GM15510 (cell line): ENCODE measurements around the gene ADCY1.

Experiments
- POLR2A ChIP-seq: IDR thresholded peaks from 3 replicates; pipeline ENCODE4 v1.6.1; 2011; ENCODE audit warnings: borderline replicate concordance; ENCODE audit not compliant: insufficient read length; ENCODE audit errors: extremely low read depth

The ADCY1 gene

GRCh38 chr7:45703373-45703821 is 129.2 kb downstream of the ADCY1 start:
- no peak for TF ChIP-seq POLR2A

GRCh38 chr7:45703911-45704682 is 129.9 kb downstream of the ADCY1 start:
- no peak for TF ChIP-seq POLR2A

- TF ChIP-seq POLR2A: no peak
Observed at GRCh38 chr7:45704683-45705016, 130.5 kb downstream of the ADCY1 start.

- no peak for TF ChIP-seq POLR2A
Observed at GRCh38 chr7:45708046-45708950, 134.1 kb downstream of the ADCY1 start.

GRCh38 chr7:45709168-45710042 is 135.2 kb downstream of the ADCY1 start:
- no peak for TF ChIP-seq POLR2A

- no peak for TF ChIP-seq POLR2A
Observed at GRCh38 chr7:45710271-45711160, 136.3 kb downstream of the ADCY1 start.

GRCh38 chr7:45711161-45711490 is 137.0 kb downstream of the ADCY1 start:
- no peak for TF ChIP-seq POLR2A

- TF ChIP-seq POLR2A: no peak
Observed at GRCh38 chr7:45712057-45712689, 138.0 kb downstream of the ADCY1 start.

- TF ChIP-seq POLR2A: no peak
Observed at GRCh38 chr7:45712872-45713668, 138.9 kb downstream of the ADCY1 start.

GRCh38 chr7:45713669-45714520 is 139.7 kb downstream of the ADCY1 start:
- no peak for TF ChIP-seq POLR2A

GRCh38 chr7:45714521-45714820 is 140.3 kb downstream of the ADCY1 start:
- no peak for TF ChIP-seq POLR2A
